ENCODE data around the gene VMP1. TPM values are rescaled to one million over a fixed set of nuclear protein-coding genes. Genes with fewer than 3 reads are reported as not detected.

The VMP1 gene
- total RNA-seq, 2 experiments from 2014 or later, result 29.2 to 38.0 TPM

DNA sequence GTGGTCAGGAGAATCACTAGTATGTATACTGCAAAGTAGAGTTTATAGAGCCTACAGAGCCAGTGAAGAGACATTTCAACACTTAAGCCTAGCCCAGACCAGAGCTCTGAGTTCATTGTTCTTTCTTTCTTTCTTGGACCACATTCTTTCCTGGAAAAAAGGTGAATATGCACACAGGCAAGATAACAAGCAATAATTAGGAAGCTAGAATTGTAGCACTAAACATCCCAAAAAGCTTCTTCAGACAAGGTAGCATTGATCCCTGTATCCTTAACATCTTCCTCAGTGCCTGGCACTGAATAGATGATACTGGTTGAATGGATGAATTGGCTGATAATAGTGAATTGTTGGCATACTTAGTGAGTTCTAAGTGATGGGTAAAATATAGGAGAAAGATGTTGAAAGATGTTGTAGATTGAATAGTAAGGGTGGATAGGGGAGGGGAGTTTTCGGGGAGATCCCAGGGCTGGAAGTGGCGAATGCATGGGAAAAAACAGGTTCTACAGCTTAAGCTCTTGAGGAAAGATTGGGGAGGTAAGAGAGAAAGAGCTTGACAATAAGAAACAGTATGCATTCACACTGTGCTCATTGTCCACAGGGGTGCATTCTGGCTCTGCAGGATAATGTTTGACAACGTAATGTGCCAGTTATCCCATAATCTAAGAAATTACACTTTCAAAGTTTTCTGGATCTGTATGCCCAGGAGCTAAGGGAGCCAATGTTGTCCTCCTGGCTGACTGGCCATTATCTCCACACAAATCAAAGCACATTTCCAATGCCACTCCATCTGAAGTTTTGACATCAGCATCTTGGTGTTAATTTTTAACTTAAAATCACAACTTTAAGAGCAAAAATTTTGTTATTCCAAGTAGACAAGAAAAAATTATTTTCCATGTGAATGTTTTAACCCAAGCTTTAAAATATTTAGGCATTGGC, 149.7 kb downstream of the VMP1 start:
- H3K9me3 ChIP-seq (ENCODE audit: low read length), result no peaks in the 10 kb centered on the region
- H3K27ac ChIP-seq (ENCODE audit: low read depth, low read length, poor library complexity, severe bottlenecking), result no peak overlapping the region
- H3K4me3 ChIP-seq (ENCODE audit: low read depth, low read length, poor library complexity, severe bottlenecking), result no peak overlapping the region
- BruUV-seq (replicated peaks), result no TSS peak
- no peak overlapping the region for H2AFZ ChIP-seq (ENCODE audit: low read length)
- CTCF ChIA-PET (ENCODE audit: unreplicated experiment), result no interaction called here
- H3K36me3 ChIP-seq (ENCODE audit: insufficient read depth, low read length), result peaks cover 13% of the 10 kb centered on the region
- intact Hi-C loops (cut with micrococcal nuclease; ENCODE audit: unreplicated experiment), result no loop called here
- POLR2A ChIA-PET, result interaction anchor here (0.6 kb wide), 2 partner anchors 184 to 213 kb away, joined by 3 to 4 read pairs; no protein-coding TSS in a partner anchor
- H3K79me2 ChIP-seq (ENCODE audit: insufficient read depth, low read depth, low read length), result no peaks in the 10 kb centered on the region; the same call in 1 of the 2 replicates
- DNase-seq (ENCODE audit: low spot score), result no peak
- H3K4me2 ChIP-seq (ENCODE audit: low read length), result no peak overlapping the region
- peaks cover 18% of the 10 kb centered on the region for H3K4me1 ChIP-seq (ENCODE audit: insufficient read depth, low read length, poor library complexity, severe bottlenecking)
- no peak for TF ChIP-seq EZH2phosphoT487 (IDR thresholded peaks at IDR 0.05; ENCODE audit: borderline replicate concordance, low read depth, low read length)
- TF ChIP-seq CTCF (conservative IDR thresholded peaks at IDR 0.05; ENCODE audit: low read length), result no peak
- no peaks in the 10 kb centered on the region for H4K20me1 ChIP-seq (ENCODE audit: insufficient read depth, low read length)
- H3K9me2 ChIP-seq (ENCODE audit: insufficient read depth, low read length), result no peaks in the 10 kb centered on the region

DNA sequence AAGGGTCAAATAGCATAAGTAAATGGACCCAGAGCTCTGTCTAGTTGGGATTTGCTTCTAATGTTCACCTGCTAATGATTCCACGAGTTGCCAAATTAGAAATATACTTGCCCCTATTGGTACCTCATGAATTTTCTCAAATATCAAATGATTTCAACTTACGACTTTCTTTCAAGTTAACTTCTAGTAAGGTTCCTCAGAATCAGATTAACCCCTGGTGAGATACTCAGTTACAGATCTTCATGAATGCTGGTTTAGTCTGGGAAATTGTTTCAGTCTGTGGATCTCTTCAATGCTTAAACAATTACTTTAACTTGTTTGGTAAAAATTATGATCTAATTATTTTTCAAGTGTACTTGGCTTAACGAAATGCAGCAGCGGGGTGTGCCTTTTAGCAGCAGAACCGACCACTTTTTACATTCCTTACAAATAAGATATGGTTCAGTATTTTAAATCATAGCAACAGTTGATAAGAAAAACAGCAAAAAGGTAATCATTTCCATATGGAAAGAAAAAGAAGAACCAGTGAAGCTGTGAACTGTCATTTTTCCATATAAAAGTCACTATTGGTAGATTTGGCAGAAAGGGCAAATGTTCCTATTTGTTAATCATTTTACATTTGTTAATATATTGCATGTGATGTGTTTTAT, 150.8 kb downstream of the VMP1 start:
- ChIA-PET POLR2A (interaction anchor here (0.6 to 0.7 kb wide), 3 partner anchors 10 to 134 kb away, joined by 3 read pairs; no protein-coding TSS in a partner anchor), CTCF (ENCODE audit: unreplicated experiment) (no interaction called here)
- Histone ChIP-seq H3K4me2 (ENCODE audit: low read length) (no peak overlapping the region), H4K20me1 (ENCODE audit: insufficient read depth, low read length) (no peaks in the 10 kb centered on the region), H3K27ac (ENCODE audit: low read depth, low read length, poor library complexity, severe bottlenecking) (no peak overlapping the region), H3K36me3 (ENCODE audit: insufficient read depth, low read length) (peaks cover 22% of the 10 kb centered on the region), H3K9me2 (ENCODE audit: insufficient read depth, low read length) (no peaks in the 10 kb centered on the region), H3K4me1 (ENCODE audit: insufficient read depth, low read length, poor library complexity, severe bottlenecking) (peaks cover 8% of the 10 kb centered on the region), H2AFZ (ENCODE audit: low read length) (no peak overlapping the region), H3K9me3 (ENCODE audit: low read length) (no peaks in the 10 kb centered on the region), H3K4me3 (ENCODE audit: low read depth, low read length, poor library complexity, severe bottlenecking) (no peak overlapping the region), H3K79me2 (ENCODE audit: insufficient read depth, low read depth, low read length) (no peaks in the 10 kb centered on the region; the same call in 1 of the 2 replicates)
- intact Hi-C loops (cut with micrococcal nuclease; ENCODE audit: unreplicated experiment), result loop anchor here (2.0 kb wide), 1 partner anchor 105 kb away; no protein-coding TSS in a partner anchor
- DNase-seq (ENCODE audit: low spot score), result no peak
- TF ChIP-seq CTCF (conservative IDR thresholded peaks at IDR 0.05; ENCODE audit: low read length) (no peak), EZH2phosphoT487 (IDR thresholded peaks at IDR 0.05; ENCODE audit: borderline replicate concordance, low read depth, low read length) (no peak)
- BruUV-seq (replicated peaks), result no TSS peak

All from OCI-LY7 (cell line).